ENCODE data around the gene SPDEF.
A peak's percentile ranks its signal among the peaks of the same experiment; 100 is the strongest.

Gene SPDEF

GRCh38 chr6:34526992-34527728 is 29.0 kb downstream of the SPDEF start:
- Histone ChIP-seq H3F3A (ENCODE audit: control insufficient read depth, insufficient read depth) (no peaks in the 10 kb centered on the region), H3K36me3 (ENCODE audit: control insufficient read depth, low read length) (no peaks in the 10 kb centered on the region), H3K4me1 (ENCODE audit: control insufficient read depth, low read length) (peaks cover 12% of the 10 kb centered on the region), H3K27ac (ENCODE audit: low read depth, low read length) (no peak overlapping the region), H3K4me2 (ENCODE audit: low read length) (peak overlapping the region; percentile 68), H3K9me2 (replicated peaks; ENCODE audit: control insufficient read depth, low read length) (no peaks in the 10 kb centered on the region), H3K27me3 (ENCODE audit: control insufficient read depth, low read length) (no peaks in the 10 kb centered on the region), H4K20me1 (ENCODE audit: control insufficient read depth, insufficient read depth, low read depth, low read length) (no peaks in the 10 kb centered on the region), H3K79me2 (ENCODE audit: control insufficient read depth, low read length) (no peaks in the 10 kb centered on the region), H3K4me3 (ENCODE audit: low read length) (peak overlapping the region; percentile 44), H3K9me3 (ENCODE audit: control insufficient read depth, insufficient read depth, low read length) (no peaks in the 10 kb centered on the region)
- TF ChIP-seq CTCF (IDR thresholded peaks at IDR 0.05; ENCODE audit: low read depth, low read length, poor library complexity, severe bottlenecking) (peak; percentile 60), EZH2phosphoT487 (IDR thresholded peaks at IDR 0.05; ENCODE audit: borderline replicate concordance, low read length) (no peak)

DNA sequence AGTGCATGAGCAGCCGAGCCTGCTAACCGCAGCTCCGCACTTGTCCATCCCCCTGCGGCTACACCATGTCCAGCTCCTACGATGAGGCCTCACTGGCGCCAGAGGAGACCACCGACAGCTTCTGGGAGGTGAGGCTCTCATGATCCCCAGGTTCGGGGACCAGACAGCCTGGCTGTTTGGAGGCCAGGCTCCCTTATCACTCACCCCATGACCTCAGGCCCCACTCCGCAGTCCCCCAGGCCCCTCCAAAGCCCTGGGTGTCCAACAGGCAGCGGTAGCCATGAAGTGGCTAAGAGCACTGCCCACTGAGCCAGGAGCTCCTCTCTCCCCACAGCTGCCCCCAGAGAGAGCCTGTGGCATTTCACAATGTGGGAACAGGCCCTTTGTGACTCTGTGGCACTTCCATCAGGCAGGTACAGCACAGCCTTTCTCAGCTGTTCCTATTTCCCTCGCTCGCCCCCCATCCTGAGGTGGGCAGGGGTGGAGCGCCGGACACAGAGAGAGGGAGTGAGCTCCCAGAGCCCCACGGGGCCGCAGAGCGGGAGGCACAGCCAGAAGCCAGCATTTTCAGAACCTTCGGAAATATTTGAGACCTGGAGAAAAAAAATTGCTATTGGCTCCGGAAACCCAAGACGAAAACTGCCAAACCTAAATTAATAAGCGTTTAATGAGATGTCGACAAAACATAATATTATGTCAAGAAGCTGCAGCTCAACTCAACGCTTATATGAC is 29.7 kb downstream of the SPDEF start:
- Histone ChIP-seq H3K9me2 (replicated peaks; ENCODE audit: control insufficient read depth, low read length) (no peaks in the 10 kb centered on the region), H3K4me3 (ENCODE audit: low read length) (0 out of 2 replicates have a peak overlapping the region, but pooled peaks have one; percentile 19), H3K79me2 (ENCODE audit: control insufficient read depth, low read length) (no peaks in the 10 kb centered on the region), H3K4me2 (ENCODE audit: low read length) (peak overlapping the region; percentile 35), H3K9me3 (ENCODE audit: control insufficient read depth, insufficient read depth, low read length) (no peaks in the 10 kb centered on the region), H3K36me3 (ENCODE audit: control insufficient read depth, low read length) (no peaks in the 10 kb centered on the region), H3F3A (ENCODE audit: control insufficient read depth, insufficient read depth) (no peaks in the 10 kb centered on the region), H3K27ac (ENCODE audit: low read depth, low read length) (no peak overlapping the region), H4K20me1 (ENCODE audit: control insufficient read depth, insufficient read depth, low read depth, low read length) (no peaks in the 10 kb centered on the region), H3K27me3 (ENCODE audit: control insufficient read depth, low read length) (no peaks in the 10 kb centered on the region), H3K4me1 (ENCODE audit: control insufficient read depth, low read length) (peaks cover 12% of the 10 kb centered on the region)
- TF ChIP-seq CTCF (IDR thresholded peaks at IDR 0.05; ENCODE audit: low read depth, low read length, poor library complexity, severe bottlenecking): no peak
- no peak for TF ChIP-seq EZH2phosphoT487 (IDR thresholded peaks at IDR 0.05; ENCODE audit: borderline replicate concordance, low read length)

- Histone ChIP-seq H4K20me1 (ENCODE audit: control insufficient read depth, insufficient read depth, low read depth, low read length) (no peaks in the 10 kb centered on the region), H3K36me3 (ENCODE audit: control insufficient read depth, low read length) (no peaks in the 10 kb centered on the region), H3K4me3 (ENCODE audit: low read length) (no peak overlapping the region), H3F3A (ENCODE audit: control insufficient read depth, insufficient read depth) (no peaks in the 10 kb centered on the region), H3K79me2 (ENCODE audit: control insufficient read depth, low read length) (no peaks in the 10 kb centered on the region), H3K27ac (ENCODE audit: low read depth, low read length) (no peak overlapping the region), H3K9me2 (replicated peaks; ENCODE audit: control insufficient read depth, low read length) (no peaks in the 10 kb centered on the region), H3K4me1 (ENCODE audit: control insufficient read depth, low read length) (peaks cover 12% of the 10 kb centered on the region), H3K4me2 (ENCODE audit: low read length) (no peak overlapping the region), H3K9me3 (ENCODE audit: control insufficient read depth, insufficient read depth, low read length) (no peaks in the 10 kb centered on the region), H3K27me3 (ENCODE audit: control insufficient read depth, low read length) (no peaks in the 10 kb centered on the region)
- TF ChIP-seq CTCF (IDR thresholded peaks at IDR 0.05; ENCODE audit: low read depth, low read length, poor library complexity, severe bottlenecking) (no peak), EZH2phosphoT487 (IDR thresholded peaks at IDR 0.05; ENCODE audit: borderline replicate concordance, low read length) (no peak)
Measured at GRCh38 chr6:34525431-34526175, 30.5 kb downstream of the SPDEF start.

Data from DOHH2 (cell line).